ENCODE data around the gene KIF18B.
"Not testable (repeated sequence)": the region's sequence is repeated elsewhere in the genome, so short reads cannot be mapped to it uniquely, and the experiment has no call there.

Gene KIF18B

DNA sequence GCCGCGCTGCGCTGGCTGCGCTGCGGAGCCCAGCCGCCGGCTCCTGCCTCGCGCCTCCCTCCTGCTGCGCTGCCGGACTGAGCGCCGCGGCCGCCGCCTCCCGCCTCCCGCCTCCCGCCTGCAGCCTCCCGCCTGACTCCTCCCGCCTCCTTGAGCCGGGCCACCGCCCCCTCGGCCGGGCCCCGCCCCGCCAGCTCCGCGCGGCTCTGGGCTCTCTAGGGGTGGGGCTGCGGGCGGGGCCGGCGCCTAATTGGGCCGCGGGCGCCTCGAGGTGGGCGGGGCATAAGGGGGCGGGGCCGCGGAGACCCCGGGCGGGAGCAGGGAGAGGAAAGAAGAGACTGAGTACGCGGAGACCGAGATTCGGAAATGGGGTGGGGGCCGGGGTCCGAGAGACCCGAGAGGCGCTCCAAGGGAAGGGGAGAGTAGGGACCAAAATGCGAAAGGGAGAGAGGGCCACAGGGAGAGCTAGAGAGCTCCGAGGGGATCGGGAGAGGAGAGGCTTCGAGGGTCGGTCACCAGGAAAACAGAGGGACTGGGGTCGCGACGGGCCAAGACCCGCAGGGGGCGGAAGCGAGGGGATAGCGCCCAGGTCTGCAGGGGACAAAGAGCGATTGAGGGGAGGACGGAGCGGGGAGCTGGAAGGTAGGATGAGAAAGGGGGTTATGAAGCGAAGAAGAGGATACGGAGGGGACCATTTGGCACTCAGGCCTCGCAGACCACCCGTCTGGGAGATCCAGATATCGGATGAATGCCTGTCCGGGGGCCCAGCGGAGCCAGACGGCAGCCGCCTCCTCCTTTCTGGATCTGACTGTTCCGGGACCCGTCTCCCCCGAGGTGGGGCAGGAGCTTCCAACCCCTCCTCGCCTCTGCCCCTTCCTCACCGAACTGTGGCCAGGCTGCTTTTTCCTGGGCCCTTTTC is 20.9 kb upstream of the KIF18B start, which contains the start of gene C1QL1:
TSS of gene C1QL1 (minus strand) at position 79 of the 919 bp plus-strand sequence. CDS start 255 bp downstream, outside the sequence.
- DNase-seq: peak; percentile 42

DNA sequence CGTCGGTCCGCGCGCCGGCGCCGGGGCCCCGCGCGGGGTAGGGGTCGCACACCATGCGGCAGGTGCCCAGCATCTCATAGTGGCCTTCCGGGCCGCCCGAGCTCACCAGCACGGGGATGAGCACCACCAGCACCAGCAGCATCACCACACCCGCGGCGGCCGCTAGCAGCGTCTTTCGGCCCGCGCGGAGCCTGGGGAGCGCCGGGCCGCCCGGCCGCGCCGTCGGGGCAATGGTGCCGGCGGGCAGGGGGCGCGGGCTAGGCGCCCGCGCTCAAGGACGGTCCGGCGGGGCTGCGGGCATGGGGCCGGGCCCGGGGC is 20.3 kb upstream of the KIF18B start:
- no peak for DNase-seq

DNA sequence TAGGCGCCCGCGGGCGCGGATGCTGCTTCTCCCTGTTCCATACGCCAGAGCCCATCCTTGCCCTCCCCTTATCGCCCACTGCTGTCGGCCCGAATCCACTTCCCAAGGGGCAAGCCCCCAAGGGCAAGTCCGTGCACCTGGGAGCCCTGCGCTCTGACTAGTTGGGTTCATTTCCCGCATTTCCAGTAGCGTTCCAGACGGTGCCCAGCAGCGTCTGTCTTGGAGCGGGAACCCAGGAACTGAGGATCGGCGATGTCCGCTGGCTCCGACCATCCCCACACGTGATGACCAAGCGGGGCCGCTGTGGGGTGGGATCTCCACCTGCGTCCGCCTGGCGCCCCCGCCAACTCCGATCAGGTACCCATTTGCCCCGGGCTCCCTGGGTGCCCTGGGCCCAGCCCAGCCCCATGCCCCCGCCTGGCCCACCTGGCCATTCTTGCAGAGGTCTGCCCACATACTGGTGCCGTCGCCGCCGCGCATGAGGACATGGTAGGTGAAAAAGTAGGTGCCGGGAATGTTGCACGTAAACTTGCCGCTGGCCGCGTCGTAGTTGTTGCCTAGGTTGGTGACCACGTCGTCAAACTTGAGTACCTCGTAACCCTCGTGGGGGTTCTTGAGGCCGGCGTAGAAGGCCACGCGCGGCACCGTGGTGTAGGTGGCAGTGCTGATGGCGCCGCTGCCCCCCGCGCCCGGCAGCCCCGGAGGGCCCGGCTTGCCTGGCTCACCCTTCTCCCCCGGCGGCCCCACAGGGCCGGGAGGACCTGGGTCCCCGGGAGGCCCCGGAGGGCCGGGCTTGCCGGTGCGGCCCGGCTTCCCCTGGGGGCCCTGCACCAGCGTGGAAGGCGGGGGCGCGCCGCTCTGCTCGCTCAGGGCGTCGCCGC is 19.7 kb upstream of the KIF18B start:
- DNase-seq: no peak

DNA sequence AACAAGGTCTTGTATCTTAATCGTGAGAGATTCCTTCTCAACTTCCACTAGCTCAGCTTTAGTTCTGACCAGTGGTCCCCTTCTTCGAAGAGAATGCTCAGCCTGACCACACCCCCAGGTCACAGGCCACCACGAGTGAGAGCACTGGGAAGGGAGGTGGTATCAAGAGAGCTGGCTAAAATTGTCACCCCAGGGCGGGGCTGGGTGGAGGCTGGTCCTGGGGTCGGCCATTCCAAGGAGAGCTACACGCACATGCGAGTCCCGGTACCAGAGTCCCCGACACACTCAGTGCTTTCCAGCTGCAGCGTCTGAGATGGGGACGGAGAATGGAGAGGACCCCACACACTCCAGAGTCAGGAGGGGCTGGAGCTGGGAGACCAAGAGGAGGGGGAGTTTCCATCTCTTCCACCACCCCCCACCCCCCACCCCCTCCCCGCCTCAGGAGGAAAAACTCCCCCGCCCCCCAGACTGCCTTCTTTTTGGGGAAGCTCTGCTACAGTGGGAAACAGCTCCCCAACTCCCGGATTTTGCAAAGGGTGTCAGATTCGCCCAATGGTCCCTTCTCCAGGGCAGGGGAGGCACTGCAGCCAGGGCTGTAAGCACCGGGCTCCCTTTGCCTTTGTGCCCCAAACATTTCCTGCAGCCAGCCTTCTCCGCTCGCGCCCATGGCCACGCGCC is 18.9 kb upstream of the KIF18B start:
- no peak for DNase-seq

DNA sequence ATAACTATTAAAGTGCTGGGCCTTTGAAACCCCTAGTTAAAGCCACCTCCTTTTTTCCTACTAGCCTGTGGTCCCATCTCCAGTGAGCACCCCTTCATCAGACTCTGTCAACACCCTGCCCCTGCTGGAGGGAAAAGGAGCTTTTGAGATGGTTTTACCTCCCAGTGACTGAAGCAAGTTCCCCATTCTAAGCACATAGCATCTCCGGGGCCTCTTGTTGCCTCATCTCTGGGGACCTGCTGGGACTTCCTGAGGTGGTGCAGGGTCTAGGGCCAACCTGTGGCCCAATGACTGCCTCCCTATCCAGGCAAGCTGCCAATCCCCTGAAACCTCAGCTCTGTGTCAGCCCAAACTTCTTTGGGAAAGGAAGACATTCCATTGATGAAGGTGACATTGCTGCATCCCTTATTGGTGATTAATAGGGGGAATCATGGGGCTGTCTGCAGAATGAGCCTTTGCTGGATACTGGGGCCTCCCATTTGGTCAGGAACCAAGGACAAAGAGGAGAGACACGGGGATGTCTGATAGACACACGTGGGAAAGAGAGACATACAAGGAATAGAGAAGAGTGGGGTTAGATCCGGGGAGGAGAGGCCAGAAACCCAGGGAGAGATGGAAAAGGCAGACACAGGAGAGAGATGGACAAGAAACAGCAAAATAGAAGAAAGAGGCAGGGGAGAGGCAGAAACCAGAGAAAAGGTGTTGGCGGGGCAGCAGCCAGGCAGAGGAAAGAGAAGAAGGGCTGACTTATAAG is 18.1 kb upstream of the KIF18B start:
- DNase-seq: no peak

DNA sequence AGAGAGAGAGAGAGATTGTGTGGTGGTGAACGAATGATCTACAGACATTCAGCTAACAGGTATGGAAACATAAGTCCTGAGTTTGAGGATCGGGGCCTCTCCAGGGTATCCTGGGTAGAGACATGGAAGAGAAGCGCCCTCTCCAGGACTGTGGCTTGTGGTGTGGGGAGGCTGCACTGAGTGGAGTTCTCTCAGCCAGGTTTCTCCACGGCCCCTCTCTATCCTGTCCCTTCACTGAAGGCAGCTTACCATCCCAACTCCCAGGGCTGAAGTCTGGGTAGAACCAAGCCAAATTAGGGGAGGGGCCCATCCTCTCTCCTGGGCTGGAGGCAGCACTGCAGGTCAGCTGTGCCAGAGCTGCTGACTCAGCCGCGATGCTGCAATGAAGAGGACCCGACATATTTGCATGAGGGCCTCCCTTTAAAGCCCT is 14.4 kb upstream of the KIF18B start:
- DNase-seq: no peak

DNA sequence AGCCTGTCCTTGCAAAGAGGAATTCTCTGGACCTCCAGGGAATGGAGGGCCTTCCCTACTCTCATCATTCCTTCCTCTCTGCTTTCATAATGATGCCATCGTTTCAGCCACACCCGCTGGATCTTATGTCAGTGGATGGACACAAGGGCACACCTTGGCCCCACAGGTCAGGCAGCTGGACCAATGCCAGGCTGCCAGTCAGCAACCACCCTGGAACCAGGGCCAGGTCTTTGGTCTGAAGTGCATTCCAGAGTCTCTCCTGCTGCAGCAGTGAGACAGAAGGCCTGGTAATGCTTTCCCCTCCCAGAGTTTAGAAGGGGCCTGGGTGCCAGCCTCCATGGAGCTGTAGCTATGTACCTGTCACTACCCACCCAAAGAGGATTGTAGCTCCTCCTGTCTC is 13.1 kb upstream of the KIF18B start:
- no peak for DNase-seq

DNA sequence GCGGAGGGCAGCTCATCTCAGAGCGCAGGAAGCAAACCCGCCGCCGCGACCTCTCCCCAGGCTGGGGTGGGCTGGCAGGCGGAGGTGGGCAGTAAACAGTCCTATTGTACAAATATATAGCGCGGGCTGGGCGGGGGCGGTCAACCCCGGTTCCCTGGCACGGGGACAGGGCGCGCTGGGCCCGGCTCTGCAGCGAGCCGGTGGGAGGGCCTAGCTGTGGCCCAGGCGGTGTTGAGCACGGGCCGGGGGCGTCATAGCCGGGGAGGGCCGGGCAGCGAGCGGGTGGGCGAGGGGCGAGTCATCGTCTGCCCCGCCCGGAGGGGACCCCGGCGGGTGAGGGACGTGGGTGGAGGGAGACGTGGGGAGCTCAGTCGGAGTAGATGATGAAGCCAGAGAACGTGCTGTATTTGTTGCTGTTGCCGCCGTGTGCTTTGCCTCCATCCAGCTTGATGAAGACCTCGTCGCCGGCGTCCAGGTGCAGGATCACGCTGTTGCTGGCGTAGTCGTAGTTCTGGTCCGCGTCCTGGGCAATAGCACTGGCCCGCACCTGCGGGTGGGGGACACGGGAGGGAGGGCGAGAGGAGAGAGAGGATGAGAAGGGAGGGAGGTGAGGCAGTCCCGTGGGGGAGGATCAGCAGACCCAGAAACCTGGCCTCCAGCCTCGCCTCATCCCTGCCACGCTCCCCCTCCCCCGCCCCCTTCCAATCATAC is 12.4 kb upstream of the KIF18B start:
- DNase-seq: no peak

DNA sequence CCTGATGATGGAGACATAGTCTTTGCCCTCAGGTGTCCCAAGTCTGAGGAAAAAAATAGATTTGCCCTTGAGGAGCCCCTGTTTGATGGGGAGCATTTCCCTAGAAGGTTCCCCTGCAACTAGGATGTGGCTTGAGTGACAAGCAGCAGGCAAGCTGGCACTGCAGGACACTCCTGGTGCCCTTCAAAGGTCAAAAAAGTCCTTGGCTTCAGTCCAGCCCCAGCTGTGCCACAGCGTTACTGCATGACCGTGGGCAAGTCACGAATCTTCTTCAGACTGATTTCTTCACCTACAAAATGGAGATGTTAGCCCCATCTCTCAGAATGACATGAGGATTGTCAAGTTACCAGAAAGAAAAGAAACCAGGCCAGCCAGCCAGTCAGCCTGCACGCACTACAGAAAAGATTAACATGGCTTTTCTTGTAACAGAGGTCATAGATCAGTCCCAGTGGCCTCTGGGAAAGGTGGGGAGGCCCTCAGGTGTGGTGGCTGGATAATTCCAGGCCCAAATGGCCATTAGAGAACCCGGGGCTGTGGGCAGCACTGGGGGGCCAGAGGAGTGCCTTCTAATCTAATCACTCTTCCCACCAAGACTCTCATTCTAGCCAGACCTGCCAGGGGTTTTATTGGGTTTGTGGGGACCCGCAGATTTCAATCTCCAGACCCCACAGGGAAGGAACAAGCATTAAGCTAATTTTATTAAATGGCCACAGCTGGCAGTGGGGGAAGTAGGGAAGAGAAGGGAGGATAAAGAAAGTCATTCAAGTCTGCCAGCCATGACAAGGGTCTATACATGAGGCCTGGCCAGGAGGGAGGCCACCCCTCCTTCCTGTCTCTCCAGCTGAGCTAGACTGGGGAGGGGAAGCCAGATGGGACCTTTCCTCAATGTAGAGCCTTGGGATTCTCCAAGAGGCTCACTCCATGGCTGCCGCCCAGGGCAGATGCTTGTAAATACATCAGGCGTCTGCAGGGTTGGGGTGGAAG is 9.7 kb upstream of the KIF18B start:
- no peak for DNase-seq

DNA sequence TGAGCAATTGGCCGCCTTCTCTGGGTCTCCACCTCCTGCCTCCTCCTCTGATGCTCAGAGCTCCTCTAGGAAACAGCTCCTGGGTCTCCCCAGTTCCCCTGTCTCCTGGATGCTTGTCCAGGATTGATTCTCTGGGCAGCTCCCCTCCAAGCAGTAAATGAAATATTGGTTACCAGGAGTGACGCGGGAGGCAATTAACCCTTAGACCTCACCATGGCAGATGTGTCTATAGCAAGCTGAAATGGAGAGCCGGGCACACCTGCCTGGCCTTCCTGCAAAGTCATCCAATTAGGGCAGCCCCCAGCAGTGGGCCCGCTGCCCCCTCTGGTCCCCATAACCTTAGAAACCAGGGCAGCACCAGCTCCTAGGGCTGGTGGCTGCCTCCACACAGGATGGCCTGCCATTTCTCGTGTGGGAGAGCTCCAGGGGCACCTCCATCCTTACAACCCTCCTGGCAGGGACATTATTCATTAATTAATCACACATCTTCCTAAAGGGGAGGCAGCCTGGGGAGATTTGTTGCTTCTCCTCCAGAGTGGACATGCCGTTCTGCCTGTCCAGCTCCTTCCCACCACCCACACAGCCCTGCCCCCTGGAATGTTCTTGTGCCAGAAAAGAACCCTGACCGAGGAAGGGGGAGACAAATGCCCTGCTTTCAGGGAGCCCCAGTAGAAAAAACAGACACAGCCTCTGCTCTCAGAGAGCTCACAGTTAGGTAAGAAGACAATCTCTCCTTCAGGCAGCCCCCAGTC is 8.3 kb upstream of the KIF18B start:
- no peak for DNase-seq

DNA sequence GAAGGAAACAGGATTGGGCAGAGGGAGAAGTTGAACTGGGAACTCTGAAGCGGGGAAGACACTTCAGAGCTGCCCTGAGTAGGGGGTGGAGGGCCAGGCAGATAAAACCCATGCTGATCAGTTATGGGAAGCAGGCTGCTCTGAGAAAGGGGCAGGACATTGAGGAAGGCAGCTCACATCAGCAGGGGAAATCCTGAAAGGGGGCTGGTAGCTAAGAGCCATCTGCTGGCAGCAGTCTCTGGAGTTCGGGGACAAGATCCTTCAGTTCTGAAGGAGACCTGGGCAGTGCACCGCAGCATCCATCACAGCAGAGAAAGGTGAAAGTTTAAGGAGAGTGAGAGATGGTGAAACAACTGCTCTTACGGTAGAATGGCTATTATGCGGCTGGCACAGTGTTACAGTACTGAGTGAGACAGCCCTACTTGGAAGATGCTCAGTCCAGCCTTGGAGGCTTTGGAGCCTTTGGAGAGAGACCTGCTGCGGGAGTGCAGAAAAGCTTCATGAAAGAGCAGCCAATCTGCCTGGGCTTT is 5.4 kb upstream of the KIF18B start:
- DNase-seq: no peak

DNA sequence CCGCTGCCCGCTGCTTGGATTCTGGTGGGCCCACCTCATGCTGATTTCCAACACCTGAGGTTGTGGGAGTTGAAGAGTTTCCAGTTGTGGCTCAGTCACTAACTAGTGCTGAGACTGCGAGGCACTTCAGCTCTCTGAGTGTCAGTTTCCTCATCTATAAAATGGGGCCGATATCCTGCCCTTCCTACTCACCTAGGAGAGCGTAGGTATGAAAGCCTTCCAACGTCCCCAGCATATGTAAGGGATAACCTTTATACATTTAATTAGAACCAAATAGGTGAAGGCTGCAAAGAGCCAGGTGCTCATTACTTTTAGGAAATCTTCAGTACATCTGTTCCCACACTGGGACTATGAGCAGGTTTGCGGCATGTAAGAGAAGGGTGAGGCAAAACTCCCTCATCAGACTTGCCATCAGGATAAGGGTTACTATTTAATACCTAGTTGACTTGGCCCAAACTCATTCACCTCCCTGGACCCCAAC is 782 bp upstream of the KIF18B start:
- no peak for DNase-seq

DNA sequence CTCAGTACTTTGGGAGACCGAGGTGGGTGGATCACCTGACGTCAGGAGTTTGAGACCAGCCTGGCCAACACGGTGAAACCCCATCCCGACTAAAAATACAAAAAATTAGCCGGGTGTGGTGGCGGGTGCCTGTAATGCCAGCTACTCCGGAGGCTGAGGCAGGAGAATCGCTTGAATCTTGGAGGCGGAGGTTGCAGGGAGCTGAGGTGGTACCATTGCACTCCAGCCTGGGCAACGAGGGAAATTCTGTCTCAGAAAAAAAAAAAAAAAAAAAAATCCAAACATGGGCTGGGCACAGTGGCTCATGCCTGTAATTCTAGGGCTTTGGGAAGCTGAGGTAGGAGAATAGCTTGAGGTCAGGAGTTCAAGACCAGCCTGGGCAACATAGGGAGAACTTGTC is 1.9 kb downstream of the KIF18B start:
- not testable (repeated sequence) for DNase-seq

DNA sequence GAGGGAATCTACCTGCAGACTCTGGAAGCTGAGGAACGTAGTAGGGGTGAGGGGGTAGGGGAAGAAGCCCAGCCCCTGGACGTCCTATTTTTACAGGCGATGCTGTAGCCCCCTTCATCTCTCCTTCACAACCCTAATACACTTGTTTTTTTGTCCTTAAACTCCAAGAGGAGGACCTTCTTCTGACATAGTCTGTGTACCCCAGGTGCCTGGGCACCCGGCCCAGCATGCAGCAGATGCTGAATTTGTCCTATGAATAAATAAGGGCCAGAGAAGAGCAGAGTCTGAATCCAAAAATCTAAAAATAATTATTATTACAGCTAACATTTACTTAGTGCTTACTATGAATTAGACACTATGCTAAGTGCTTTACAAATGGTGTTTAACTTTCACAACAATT is 5.1 kb downstream of the KIF18B start:
- no peak for DNase-seq

DNA sequence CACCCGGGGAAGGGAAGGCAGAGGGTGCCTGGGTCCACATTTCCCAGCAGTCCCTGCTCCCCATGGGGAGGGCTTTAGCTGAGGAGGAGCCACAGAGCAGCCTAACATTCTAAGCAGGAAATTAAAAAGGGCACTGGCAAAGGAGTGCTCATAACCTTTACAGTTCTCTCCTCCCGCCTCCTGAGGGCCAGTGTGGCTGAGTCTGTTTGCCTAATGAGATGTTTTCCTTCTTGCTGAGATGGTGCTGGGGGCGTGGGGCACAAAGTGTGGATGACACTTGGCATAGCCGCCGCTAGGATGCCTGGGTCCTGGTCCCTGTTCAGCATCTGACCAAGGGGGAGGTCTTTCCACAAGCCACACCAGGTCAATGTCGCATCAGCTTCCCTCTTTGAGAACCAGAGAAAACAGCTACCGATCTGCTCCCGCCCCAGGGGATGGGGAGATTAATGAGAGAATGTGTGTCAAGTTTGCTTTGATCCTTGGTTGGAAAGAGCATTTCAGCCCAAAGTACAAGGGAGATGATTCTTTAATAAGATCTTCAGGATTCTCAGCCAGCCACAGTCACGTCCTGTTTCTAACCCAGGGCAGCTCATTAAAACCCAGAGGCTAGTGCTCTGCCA is 5.8 kb downstream of the KIF18B start:
- DNase-seq: no peak

DNA sequence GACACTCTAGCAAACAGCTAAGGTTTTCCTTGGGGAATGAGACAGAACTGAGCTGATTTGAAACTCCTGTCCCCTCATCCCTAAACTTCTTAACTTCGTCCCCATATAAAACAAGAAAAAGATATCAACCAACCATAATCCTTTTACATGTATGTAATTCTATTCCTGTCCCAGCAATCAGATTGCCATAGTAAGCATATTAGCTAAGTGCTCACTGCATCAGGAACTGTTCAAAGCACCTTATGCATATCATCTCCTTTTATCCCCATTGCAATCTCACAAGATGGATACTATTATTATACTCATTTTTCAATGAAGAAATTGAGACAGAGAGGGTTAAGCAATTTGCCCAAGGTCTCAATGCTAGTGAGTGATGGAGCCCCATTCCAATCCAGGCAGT is 6.8 kb downstream of the KIF18B start:
- DNase-seq: no peak

DNA sequence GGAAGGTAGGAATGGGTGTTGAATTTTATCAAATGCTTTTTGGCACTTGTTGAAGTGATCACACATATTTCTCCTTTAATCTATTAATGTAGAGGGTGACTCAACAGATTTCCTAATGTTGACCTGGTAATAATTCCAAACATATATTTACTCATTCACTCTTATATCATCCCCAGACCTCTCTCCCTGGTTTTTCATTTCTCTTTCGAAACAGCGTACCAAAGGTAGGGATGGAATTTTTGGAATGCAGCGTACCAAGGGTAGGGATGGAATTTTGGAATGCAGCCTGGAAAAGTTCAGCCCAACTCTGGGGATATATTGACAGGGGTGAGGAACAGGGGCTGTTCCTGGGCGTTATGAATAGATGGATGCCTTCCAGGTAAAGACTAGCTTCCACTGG is 7.3 kb downstream of the KIF18B start:
- no peak for DNase-seq

DNA sequence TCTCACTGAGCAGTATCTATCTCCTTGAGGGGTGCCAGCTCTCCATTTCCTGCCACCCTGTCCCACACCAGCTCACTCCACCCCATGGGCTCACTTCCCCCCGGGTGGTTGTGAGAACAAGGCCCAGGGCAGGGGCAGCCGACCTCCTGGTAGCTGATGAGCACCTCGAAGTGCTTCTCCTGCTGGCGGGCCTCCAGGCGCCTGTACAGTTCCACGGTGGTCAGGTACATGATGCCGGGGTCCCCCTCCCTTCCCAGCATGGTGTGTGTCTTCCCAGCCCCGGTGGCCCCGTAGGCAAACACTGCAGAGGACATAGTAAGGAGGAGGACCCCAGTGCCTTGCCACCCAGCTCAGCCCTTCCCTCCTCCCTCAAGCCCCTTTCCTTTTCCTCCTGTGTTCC is 12.5 kb downstream of the KIF18B start:
- no peak for DNase-seq

DNA sequence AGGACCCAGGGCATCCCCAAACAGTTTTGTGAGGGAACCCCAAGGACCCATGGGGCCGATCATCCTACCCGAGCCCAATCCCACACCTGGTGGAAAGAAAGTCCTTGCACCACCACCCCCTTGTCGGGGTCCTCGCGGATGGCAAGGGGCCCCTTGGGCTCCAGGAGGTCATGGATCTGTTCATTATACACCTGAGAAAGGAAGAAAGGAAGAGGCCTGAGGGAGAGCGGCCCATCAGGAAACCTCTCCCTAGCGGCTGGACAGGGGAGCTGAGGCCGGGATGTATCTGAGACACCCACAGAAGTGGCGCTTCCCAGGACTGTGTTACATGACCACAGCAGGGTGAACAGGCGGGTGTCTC is 12.8 kb downstream of the KIF18B start:
- DNase-seq: no peak
